GM04503 (cell line): ENCODE results near the gene HDAC4.

Source experiments
- DNase-seq: peaks from one replicate; pipeline ENCODE4 v3.0.0-alpha.2; 2012; ENCODE audit warnings: low read depth

HDAC4 gene

GRCh38 chr2:239008677-239009588 lies 391.9 kb downstream of the HDAC4 start:
- DNase-seq, result no peak

- no peak for DNase-seq
Measured at GRCh38 chr2:239008004-239008403, 392.8 kb downstream of the HDAC4 start.

GRCh38 chr2:239006622-239007285 lies 394.1 kb downstream of the HDAC4 start:
- DNase-seq, result no peak

GRCh38 chr2:239005586-239005985 lies 395.2 kb downstream of the HDAC4 start:
- no peak for DNase-seq

- no peak for DNase-seq
Measured at GRCh38 chr2:239004274-239005015, 396.4 kb downstream of the HDAC4 start.

- DNase-seq, result no peak
Measured at GRCh38 chr2:239003624-239004273, 397.1 kb downstream of the HDAC4 start.

GRCh38 chr2:239002954-239003623 lies 397.7 kb downstream of the HDAC4 start:
- peak; percentile 45 for DNase-seq

- DNase-seq, result no peak
Measured at GRCh38 chr2:239002591-239002953, 398.2 kb downstream of the HDAC4 start.

GRCh38 chr2:239001794-239002193 lies 399.0 kb downstream of the HDAC4 start:
- no peak for DNase-seq

GRCh38 chr2:239000500-239001073 lies 400.2 kb downstream of the HDAC4 start:
- no peak for DNase-seq

- no peak for DNase-seq
Measured at GRCh38 chr2:239000089-239000488, 400.7 kb downstream of the HDAC4 start.

- no peak for DNase-seq
Measured at GRCh38 chr2:238999291-238999741, 401.5 kb downstream of the HDAC4 start.

GRCh38 chr2:238998801-238999200 lies 402.0 kb downstream of the HDAC4 start:
- DNase-seq, result no peak
